Right atrium auricular region (tissue), 2 donors: ENCODE results near the gene CLEC2D. TPM values are rescaled to one million over a fixed set of nuclear protein-coding genes. Genes with fewer than 3 reads are reported as not detected.
"Not testable (repeated sequence)": the region's sequence is repeated elsewhere in the genome, so short reads cannot be mapped to it uniquely, and the experiment has no call there.

Source experiments
- DNase-seq: peaks from one replicate; pipeline ENCODE4 v3.0.0-alpha.2; 2019; ENCODE audit warnings: low spot score
- H3K27ac ChIP-seq, 2 donors: fragments of 200-600 bp; sonication (generic); 1 replicate in 1 of 2; 2 replicates in 1 of 2; pipeline ENCODE4 v1.5.1; 2016 to 2019
- H3K27me3 ChIP-seq, 2 donors: fragments of 200-600 bp; sonication (generic); one replicate each; pipeline versions ENCODE4 v1.5.1 to v1.6.0; 2017 to 2019
- H3K36me3 ChIP-seq: fragments of 200-600 bp; sonication (generic); one replicate; pipeline ENCODE4 v1.5.1; 2016
- H3K4me1 ChIP-seq, 2 donors: fragments of 200-600 bp; sonication (generic); one replicate each; pipeline versions ENCODE4 v1.5.1 to v1.6.0; 2017 to 2019
- H3K4me3 ChIP-seq, 2 donors: fragments of 200-600 bp; sonication (generic); 1 replicate in 1 of 2; 2 replicates in 1 of 2; pipeline ENCODE4 v1.5.1; 2017 to 2019; ENCODE audit warnings: mild to moderate bottlenecking in 1 of 2, moderate library complexity in 1 of 2
- H3K9me3 ChIP-seq, 2 donors: fragments of 200-600 bp; sonication (generic); one replicate each; pipeline ENCODE4 v1.5.1; 2019
- CTCF ChIP-seq, 2 donors: fragments of 200-600 bp; sonication (generic); IDR thresholded peaks; one replicate each; pipeline ENCODE4 v1.5.1; 2019; ENCODE audit warnings: antibody characterized with exemption in 2 of 2
- total RNA-seq, 2 donors: library from RNA; depleted of rRNA; stranded (reverse); fragments of >200 nt; gene quantifications; one replicate each; pipeline ENCODE4 v1.1.0, GENCODE V29; 2016

Gene CLEC2D
- total RNA-seq, 2 donors from 2014 or later, result 6.5 to 6.9 TPM

- H3K4me3 ChIP-seq, result no peak overlapping the region
- no peak for TF ChIP-seq CTCF (IDR thresholded peaks at IDR 0.05)
These were observed 62.3 kb downstream of the CLEC2D start for GRCh38 chr12:9731797-9732196.

GRCh38 chr12:9732921-9733461 is 63.5 kb downstream of the CLEC2D start, which contains the start of gene CLECL1:
CLECL1 (minus strand) TSS chr12:9733097.
- H3K27ac ChIP-seq, result no peak within 1 kb of the TSS
- no peaks in the 10 kb centered on the region for H3K27me3 ChIP-seq
- no peaks in the 10 kb centered on the region for H3K36me3 ChIP-seq
- no peak for TF ChIP-seq CTCF (IDR thresholded peaks at IDR 0.05)
- no peaks in the 10 kb centered on the region for H3K9me3 ChIP-seq
- no peak for DNase-seq
- no peak within 1 kb of the TSS for H3K4me3 ChIP-seq
- H3K4me1 ChIP-seq, result no peaks in the 10 kb centered on the region

More at GRCh38 chr12:9731797-9732196, 62.3 kb downstream of the CLEC2D start:
- H3K36me3 ChIP-seq, result no peaks in the 10 kb centered on the region
- no peak for DNase-seq
- H3K27ac ChIP-seq, result no peak overlapping the region
- H3K27me3 ChIP-seq, result no peaks in the 10 kb centered on the region
- H3K9me3 ChIP-seq, result no peaks in the 10 kb centered on the region
- H3K4me1 ChIP-seq, result no peaks in the 10 kb centered on the region

GRCh38 chr12:9735601-9736000 is 66.1 kb downstream of the CLEC2D start:
- Histone ChIP-seq H3K4me1 (no peaks in the 10 kb centered on the region), H3K4me3 (no peak overlapping the region), H3K27ac (no peak overlapping the region), H3K9me3 (no peaks in the 10 kb centered on the region), H3K36me3 (no peaks in the 10 kb centered on the region), H3K27me3 (no peaks in the 10 kb centered on the region)
- no peak for DNase-seq
- TF ChIP-seq CTCF (IDR thresholded peaks at IDR 0.05), result no peak

- no peaks in the 10 kb centered on the region for H3K4me1 ChIP-seq
- H3K27ac ChIP-seq, result peak overlapping the region; percentile 26 to 62
- DNase-seq, result no peak
- no peaks in the 10 kb centered on the region for H3K27me3 ChIP-seq
- TF ChIP-seq CTCF (IDR thresholded peaks at IDR 0.05), result no peak
- no peaks in the 10 kb centered on the region for H3K9me3 ChIP-seq
- H3K36me3 ChIP-seq, result no peaks in the 10 kb centered on the region
- H3K4me3 ChIP-seq, result no peak overlapping the region
These were observed 67.6 kb downstream of the CLEC2D start for GRCh38 chr12:9736936-9737705.

- not testable (repeated sequence) for DNase-seq, H3K36me3 ChIP-seq, H3K27ac ChIP-seq, H3K27me3 ChIP-seq, H3K4me3 ChIP-seq, H3K9me3 ChIP-seq
- peaks cover 0 to 10% of the 10 kb centered on the region in 2 donors for H3K4me1 ChIP-seq
These were observed 69.4 kb downstream of the CLEC2D start for GRCh38 chr12:9738905-9739304.

- not testable (repeated sequence) for H3K27me3 ChIP-seq, H3K36me3 ChIP-seq, DNase-seq, H3K9me3 ChIP-seq
- Histone ChIP-seq H3K4me3 (peak overlapping the region; percentile 29 to 44), H3K27ac (peak overlapping the region in 1 of 2 donors; percentile 35), H3K4me1 (peaks cover 0 to 10% of the 10 kb centered on the region in 2 donors)
These were observed 70.0 kb downstream of the CLEC2D start for GRCh38 chr12:9739404-9740105.
